HEK293T (cell line): ENCODE data around the gene VN1R4.
"Not testable (repeated sequence)": the region's sequence is repeated elsewhere in the genome, so short reads cannot be mapped to it uniquely, and the experiment has no call there.

ENCODE experiments used
- ELF4 ChIP-seq: fragments of 450-650 bp; IDR thresholded peaks from 2 replicates; pipeline ENCODE4 v1.6.1; 2017; ENCODE audit warnings: antibody characterized with exemption
- FOXK2 ChIP-seq: fragments of 450-650 bp; IDR thresholded peaks from 2 replicates; pipeline ENCODE4 v1.6.1; 2016; ENCODE audit warnings: mild to moderate bottlenecking
- LEF1 ChIP-seq: fragments of 450-650 bp; IDR thresholded peaks from 2 replicates; pipeline ENCODE4 v1.6.1; 2017; ENCODE audit warnings: mild to moderate bottlenecking, borderline replicate concordance
- NFRKB ChIP-seq: fragments of 450-650 bp; IDR thresholded peaks from 2 replicates; pipeline ENCODE4 v1.6.1; 2016; ENCODE audit warnings: mild to moderate bottlenecking, moderate library complexity
- SP1 ChIP-seq: fragments of 450-650 bp; IDR thresholded peaks from 2 replicates; pipeline ENCODE4 v1.6.1; 2017
- SUZ12 ChIP-seq: fragments of 450-650 bp; IDR thresholded peaks from 2 replicates; pipeline ENCODE4 v1.6.1; 2016; ENCODE audit warnings: mild to moderate bottlenecking
- TARDBP ChIP-seq: fragments of 450-650 bp; IDR thresholded peaks from 2 replicates; pipeline ENCODE4 v1.6.1; 2016

- not testable (repeated sequence) for TF ChIP-seq ELF4, SP1, NFRKB, TARDBP, SUZ12, LEF1, FOXK2
Observed at GRCh38 chr19:53222716-53223115, 44.8 kb downstream of the VN1R4 start.
